Suppressor macrophage treated with lipopolysaccharide for 4 hours (primary cell): ENCODE results near the gene CADM1.

Experiments
- DNase-seq: peaks from one replicate; pipeline ENCODE4 v3.0.0-alpha.2; 2020

CADM1 gene

GRCh38 chr11:115396533-115396932 is 107.7 kb downstream of the CADM1 start:
- no peak for DNase-seq

- DNase-seq: no peak
These were observed 110.3 kb downstream of the CADM1 start for GRCh38 chr11:115393950-115394349.

DNA sequence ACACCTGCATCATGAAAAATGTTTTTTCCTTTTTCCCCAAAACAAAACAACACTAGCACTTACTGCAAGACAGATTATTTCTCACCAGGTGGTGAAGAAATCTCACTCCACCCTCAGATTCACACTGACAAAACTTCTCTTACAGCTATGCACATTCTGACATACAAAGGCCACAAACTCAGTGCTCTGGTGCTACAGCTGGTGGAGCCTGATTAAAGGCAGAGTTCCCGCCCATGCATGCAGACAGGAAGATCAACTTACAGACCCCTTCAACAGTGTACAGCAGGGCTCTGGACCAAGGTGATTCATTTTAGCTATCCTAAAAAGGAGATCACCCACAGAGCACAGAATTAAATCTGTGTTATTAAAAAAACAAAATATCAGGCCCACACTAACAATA is 112.6 kb downstream of the CADM1 start:
- DNase-seq: no peak

DNA sequence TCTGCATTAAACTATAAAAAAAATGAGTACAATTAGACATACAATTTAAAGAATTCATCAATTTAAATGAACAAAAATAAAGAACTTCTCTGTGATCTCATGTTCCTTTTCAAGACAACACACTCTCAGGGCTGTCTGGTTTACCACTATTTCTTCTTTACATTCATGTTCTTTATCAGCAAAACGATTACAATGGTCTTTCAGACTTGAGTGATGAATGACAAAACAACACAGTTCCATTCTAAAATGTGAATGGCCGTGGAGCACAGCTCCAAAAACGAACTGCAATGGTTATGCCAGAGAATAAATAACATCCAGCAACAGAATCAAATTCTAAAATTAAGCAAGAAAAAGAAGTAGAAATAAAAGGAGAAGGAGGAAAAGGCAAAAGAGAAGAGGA is 113.1 kb downstream of the CADM1 start:
- no peak for DNase-seq

DNA sequence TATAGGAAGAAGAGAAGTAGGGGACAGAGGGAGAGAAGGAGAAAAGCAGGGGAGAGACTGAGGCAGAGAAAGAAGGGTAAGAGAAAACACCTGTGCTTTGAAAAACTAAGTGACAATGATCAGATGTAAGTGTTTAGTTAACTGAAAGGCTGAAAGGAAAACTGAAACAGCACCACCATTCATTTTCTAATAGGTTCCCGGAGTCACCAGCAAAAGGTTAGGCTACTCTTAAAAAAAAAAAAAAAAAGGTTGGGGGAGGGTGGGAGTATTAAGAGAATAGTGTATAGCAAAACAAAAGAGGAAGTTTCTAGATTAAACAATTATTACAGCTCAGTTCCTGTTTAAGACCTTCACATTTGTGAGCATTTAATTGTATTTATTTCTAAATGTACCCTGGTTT is 113.8 kb downstream of the CADM1 start:
- DNase-seq: peak; percentile 25

- DNase-seq: no peak
These were observed 114.4 kb downstream of the CADM1 start for GRCh38 chr11:115389790-115390189.

DNA sequence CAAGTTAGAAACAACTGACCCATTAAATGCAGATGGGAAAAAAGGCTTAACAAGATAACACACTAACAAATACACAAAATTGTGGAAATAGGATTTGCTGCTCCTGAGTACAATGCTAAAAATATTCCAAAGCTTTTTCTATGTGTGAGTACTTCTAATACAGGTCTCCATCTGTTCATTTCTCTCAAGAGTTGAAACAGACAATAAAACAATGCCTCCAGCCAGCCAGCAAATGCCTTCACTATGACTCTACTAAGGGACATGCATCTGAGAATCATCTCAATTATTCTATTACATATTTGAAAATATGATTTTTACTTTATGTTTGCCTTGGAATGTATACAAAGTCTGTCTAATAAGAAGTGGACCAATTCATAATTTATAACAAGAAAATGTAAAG is 119.0 kb downstream of the CADM1 start:
- no peak for DNase-seq

DNA sequence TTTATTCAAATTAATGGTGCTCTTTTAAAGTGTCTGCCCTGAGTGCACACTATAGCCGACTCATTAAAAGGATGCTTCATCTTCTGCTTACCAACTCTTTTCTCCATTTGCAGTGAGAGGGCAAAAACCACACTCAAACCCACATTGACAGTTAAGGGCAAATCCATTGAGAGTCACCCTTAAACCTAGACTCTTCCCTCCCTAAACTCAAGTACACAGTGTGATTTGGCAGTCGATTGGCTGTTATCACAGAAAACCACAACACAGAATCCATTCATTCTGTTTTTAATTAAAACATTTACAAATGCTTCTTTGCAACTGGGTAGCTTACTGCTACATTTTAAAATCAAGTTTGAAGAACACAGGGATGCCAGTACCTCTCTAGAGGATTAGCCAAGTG is 120.0 kb downstream of the CADM1 start:
- no peak for DNase-seq

GRCh38 chr11:115383431-115383830 is 120.8 kb downstream of the CADM1 start:
- DNase-seq: no peak

DNA sequence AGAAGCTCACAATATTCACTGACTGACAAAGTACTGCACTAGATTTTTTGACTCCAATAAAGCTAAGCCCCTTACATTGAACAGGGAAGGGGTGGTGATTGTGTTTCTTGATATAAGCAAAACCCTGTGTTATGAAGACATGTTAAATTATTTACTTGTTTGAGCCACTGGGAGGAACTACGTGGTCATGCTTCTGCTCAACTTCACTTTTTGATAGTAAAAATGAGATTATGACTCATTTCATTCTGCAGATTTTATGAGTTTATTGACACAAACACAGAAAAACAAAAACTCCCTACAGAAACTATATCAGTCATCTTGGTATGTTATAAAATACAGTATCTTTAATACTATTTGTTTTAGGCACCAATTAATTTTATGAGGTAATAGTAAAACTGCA is 124.7 kb downstream of the CADM1 start:
- peak; percentile 30 for DNase-seq

DNA sequence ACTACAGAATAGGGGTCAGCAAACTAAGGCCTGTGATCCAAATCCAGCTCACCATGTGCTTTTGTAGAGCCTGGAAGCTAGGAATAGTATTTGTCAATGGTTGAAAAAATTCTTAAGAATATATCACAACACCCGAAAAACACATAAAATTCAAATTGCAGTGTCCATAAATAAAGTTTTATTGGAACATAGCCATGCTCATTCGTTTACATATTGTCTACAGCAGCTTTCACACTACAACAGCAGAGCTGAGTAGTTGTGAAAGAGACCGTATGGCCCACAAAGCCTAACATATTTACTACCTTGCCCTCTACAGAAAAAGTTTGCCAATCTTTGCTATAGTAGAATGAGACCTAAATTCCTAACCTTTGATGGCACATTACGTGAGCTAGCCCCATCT is 125.7 kb downstream of the CADM1 start:
- no peak for DNase-seq

DNA sequence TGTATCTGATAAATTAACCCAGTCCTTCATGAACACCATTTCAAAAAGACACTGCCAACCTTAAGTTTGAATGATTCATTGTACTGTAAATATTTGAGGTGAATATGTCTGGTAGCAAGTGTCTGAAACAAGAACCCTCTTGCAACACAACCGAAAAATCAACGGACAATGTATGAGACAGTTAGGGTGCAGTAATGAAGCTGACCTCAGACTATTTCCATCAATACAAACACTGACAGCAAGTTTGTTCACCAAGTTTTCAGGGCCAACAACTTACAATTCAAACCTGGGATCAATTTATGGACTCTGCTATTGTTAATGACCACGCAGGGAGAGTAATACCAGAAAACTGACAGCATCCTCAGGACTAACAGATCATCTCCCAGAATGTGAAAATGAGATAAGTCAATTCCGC is 126.3 kb downstream of the CADM1 start:
- DNase-seq: no peak

GRCh38 chr11:115368616-115369015 is 135.6 kb downstream of the CADM1 start:
- no peak for DNase-seq

GRCh38 chr11:115366826-115367225 is 137.4 kb downstream of the CADM1 start:
- DNase-seq: no peak

DNA sequence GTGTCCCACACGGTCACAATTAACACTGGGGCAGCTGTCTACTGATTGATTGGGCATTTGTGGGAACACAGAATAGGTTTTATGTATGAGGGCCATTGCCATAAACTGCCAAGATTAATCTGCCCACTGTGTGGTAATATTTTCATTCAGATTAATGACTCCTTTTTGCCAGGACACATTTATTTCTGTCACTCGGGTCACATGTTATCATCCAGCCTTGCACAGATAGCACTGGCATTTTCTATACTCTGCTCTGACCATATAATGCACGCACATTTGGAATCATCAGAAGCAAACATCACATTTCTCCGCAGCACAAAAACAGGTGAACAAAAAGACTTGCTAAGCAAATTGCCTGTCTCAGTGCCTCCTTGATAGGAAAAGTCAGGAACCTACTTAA is 138.3 kb downstream of the CADM1 start:
- no peak for DNase-seq

- DNase-seq: no peak
These were observed 139.3 kb downstream of the CADM1 start for GRCh38 chr11:115364896-115365295.

DNA sequence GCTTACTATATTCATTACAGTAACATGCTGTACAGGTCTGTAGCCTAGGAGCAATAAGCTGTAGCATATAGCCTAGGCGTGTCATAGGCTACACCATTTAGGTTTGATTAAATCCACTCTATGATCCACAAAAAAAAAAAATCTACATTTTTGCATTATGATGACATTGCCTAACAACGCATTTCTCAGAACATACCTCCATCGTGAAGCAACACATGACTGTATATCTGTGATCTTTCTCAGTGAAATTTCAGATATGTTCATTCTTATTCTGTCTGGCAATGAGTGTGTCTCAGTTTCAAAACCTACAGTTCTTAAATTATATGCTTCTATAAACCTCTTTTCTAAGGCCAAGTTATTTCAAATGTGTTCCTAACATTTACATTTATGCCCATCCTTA is 140.3 kb downstream of the CADM1 start:
- DNase-seq: no peak

DNA sequence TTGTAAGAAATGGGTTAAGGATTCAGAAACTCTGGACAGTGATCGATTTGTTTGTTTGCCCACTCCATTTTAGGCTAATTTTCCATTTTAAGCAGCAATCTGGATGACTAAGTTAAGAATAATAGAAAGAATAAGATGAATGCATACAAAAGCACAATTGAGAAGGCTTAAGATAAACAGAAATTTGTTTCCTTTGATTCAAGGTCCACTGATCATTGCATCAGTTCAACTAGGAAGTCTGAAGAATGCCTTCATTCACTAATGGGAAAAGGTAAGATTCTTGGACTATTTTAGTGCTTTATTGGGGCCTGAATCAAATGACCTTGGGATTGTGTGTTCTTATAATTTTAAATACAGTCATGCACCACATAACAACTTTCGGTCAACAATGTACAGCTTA is 140.8 kb downstream of the CADM1 start:
- DNase-seq: no peak

DNA sequence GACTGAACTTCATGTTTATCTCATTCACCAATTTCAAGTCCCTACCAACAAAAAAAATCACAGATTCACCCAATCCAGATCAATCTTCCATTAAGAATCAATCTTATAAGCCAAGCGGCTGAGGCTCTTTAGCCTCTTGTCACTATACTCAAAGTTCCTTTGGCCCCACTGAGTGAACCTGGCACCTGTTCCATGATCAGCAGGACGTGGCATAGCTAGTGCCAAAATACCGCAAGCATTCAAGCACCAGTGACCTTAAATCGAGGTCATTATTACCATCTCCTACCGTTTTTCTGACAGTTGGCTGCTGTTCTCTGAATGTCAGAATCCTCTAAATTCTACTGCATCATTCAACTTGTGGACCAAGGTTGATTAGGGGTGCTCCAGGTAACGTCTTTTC is 141.2 kb downstream of the CADM1 start:
- no peak for DNase-seq

GRCh38 chr11:115361025-115361424 is 143.2 kb downstream of the CADM1 start:
- DNase-seq: no peak

DNA sequence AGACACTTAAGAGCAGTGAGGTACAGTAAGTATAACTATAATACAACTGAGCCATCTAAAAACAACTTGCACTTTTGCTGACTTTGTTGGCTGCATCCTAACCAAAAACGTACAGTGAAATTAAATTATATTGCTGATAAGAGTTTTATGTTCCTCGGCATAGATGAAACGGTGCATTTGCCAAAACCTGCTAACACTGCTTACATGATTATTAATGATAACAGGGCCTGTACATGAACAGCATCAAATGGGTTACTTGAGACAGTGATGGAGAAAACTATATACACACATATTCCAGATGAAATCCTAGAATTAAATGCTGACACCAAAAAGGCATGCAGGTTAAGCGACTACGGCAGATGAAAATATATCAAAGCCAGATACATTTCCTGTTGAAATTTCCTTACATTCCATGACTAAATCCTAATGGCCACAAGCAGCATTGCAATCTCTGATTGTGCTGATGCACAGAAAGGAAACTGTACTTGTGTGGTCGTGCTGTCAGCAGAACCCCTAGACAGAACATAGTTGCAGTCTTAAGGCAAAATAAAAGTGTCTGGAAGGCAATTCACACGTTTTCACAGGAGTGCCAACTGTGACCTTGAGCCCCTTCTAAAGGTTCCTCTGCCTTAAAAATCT is 143.9 kb downstream of the CADM1 start:
- DNase-seq: no peak

- no peak for DNase-seq
These were observed 147.1 kb downstream of the CADM1 start for GRCh38 chr11:115357066-115357465.

DNA sequence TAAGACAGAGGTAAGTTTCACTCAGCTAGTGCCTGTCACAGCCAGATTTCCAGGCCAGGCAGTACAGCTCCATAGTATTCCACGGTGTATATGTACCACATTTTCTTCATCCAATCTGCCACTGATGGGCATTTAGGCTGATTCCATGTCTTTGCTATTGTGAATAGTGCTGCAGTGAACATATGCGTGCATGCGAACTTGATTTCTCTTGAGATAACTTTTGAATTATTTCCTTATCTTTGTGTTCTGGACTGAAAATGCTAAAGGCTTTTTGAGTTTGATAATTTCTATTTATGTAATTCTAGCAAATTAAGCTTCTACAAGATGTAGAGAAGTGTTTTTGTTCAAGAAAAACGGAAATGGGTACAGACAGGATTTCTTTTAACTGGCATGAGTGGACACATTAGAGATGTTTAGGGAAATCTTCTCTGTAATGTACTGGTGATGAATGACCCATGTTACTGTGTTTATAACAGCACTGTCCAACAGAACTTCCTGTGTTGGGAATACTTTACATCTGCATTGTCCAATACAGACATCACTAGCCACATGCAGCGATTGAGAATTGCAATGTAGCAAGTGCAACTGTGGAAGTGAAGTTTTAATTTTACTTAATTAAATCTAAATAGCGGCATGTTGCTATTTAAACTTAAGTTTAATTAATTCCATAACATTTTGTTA is 151.3 kb downstream of the CADM1 start:
- DNase-seq: no peak

GRCh38 chr11:115349335-115350017 is 154.7 kb downstream of the CADM1 start:
- no peak for DNase-seq
